SK-N-SH treated with all-trans-retinoic acid at 6 μM for 48 hours (cell line): Measurements from ENCODE around the gene TOE1.

ENCODE experiments used
- ATAC-seq: fragments of 200-7000 bp; cut with Tn5 transposase; 3 replicates; pipeline ENCODE4 v1.9.1; 2020; ENCODE audit warnings: mild to moderate bottlenecking, moderate library complexity
- ARNTL ChIP-seq: fragments of 450-650 bp; formaldehyde crosslinking; IDR thresholded peaks from 2 replicates; pipeline ENCODE4 v1.5.0; 2020; ENCODE audit warnings: low read depth, mild to moderate bottlenecking, moderate library complexity, borderline replicate concordance
- BACH2 ChIP-seq: fragments of 250-450 bp; sonication (Bioruptor Pico); IDR thresholded peaks from 2 replicates; pipeline ENCODE4 v1.9.0; 2021; ENCODE audit warnings: mild to moderate bottlenecking, borderline replicate concordance
- ESRRG ChIP-seq: fragments of 250-450 bp; sonication (Bioruptor Pico); IDR thresholded peaks from 2 replicates; pipeline ENCODE4 v1.6.1; 2021; ENCODE audit warnings: mild to moderate bottlenecking
- GLIS3 ChIP-seq: fragments of 250-450 bp; sonication (Bioruptor Pico); IDR thresholded peaks from 2 replicates; pipeline ENCODE4 v1.5.0; 2020; ENCODE audit warnings: mild to moderate bottlenecking, moderate library complexity
- ISL1 ChIP-seq: fragments of 250-450 bp; sonication (Bioruptor Pico); IDR thresholded peaks from 2 replicates; pipeline ENCODE4 v2.1.2; 2022; ENCODE audit warnings: mild to moderate bottlenecking, moderate library complexity
- OSR1 ChIP-seq: fragments of 250-450 bp; sonication (Bioruptor Pico); IDR thresholded peaks from 2 replicates; pipeline ENCODE4 v1.8.0; 2022; ENCODE audit warnings: moderate library complexity, mild to moderate bottlenecking, inconsistent platforms
- PPARA ChIP-seq: fragments of 250-450 bp; sonication (Bioruptor Pico); IDR thresholded peaks from 2 replicates; pipeline ENCODE4 v1.5.0; 2020; ENCODE audit warnings: mild to moderate bottlenecking, borderline replicate concordance
- SNAI2 ChIP-seq: fragments of 250-450 bp; sonication (Bioruptor Pico); IDR thresholded peaks from 2 replicates; pipeline ENCODE4 v1.5.0; 2020; ENCODE audit warnings: mild to moderate bottlenecking, moderate library complexity
- ZFP3 ChIP-seq: fragments of 250-450 bp; sonication (Bioruptor Pico); IDR thresholded peaks from 2 replicates; pipeline ENCODE4 v1.5.0; 2020; ENCODE audit warnings: mild to moderate bottlenecking, moderate library complexity
- ZFP30 ChIP-seq: fragments of 450-650 bp; formaldehyde crosslinking; IDR thresholded peaks from 2 replicates; pipeline ENCODE4 v1.5.0; 2022; ENCODE audit warnings: mild to moderate bottlenecking, moderate library complexity
- ZNF565 ChIP-seq: fragments of 450-650 bp; formaldehyde crosslinking; conservative IDR thresholded peaks from 2 replicates; pipeline ENCODE4 v1.5.0; 2020; ENCODE audit warnings: low read depth, mild to moderate bottlenecking, moderate library complexity
- ZNF70 ChIP-seq: fragments of 450-650 bp; formaldehyde crosslinking; IDR thresholded peaks from 2 replicates; pipeline ENCODE4 v1.5.0; 2020; ENCODE audit warnings: mild to moderate bottlenecking, moderate library complexity
- ZNF8 ChIP-seq: fragments of 450-650 bp; formaldehyde crosslinking; IDR thresholded peaks from 2 replicates; pipeline ENCODE4 v1.5.0; 2020; ENCODE audit warnings: mild to moderate bottlenecking, moderate library complexity
- TF ChIP-seq, protein P1 (sequence below): fragments of 250-450 bp; sonication (Bioruptor Pico); IDR thresholded peaks from 2 replicates; pipeline ENCODE4 v1.5.0; 2020; ENCODE audit warnings: mild to moderate bottlenecking, moderate library complexity
- TF ChIP-seq, protein P2 (sequence below): fragments of 250-450 bp; sonication (Bioruptor Pico); IDR thresholded peaks from 2 replicates; pipeline ENCODE4 v1.5.1; 2021; ENCODE audit warnings: mild to moderate bottlenecking, moderate library complexity
- TF ChIP-seq, protein P3 (sequence below): fragments of 250-450 bp; sonication (Bioruptor Pico); IDR thresholded peaks from 2 replicates; pipeline ENCODE4 v1.8.0; 2021; ENCODE audit warnings: low read depth, mild to moderate bottlenecking, moderate library complexity, borderline replicate concordance
- TF ChIP-seq, protein P4 (sequence below): fragments of 250-450 bp; sonication (Bioruptor Pico); IDR thresholded peaks from 2 replicates; pipeline ENCODE4 v1.5.1; 2020; ENCODE audit warnings: low read depth, mild to moderate bottlenecking, moderate library complexity
- TF ChIP-seq, protein P5 (sequence below): fragments of 250-450 bp; sonication (Bioruptor Pico); IDR thresholded peaks from 2 replicates; pipeline ENCODE4 v1.8.0; 2020; ENCODE audit warnings: mild to moderate bottlenecking, moderate library complexity, borderline replicate concordance

The TOE1 gene

DNA sequence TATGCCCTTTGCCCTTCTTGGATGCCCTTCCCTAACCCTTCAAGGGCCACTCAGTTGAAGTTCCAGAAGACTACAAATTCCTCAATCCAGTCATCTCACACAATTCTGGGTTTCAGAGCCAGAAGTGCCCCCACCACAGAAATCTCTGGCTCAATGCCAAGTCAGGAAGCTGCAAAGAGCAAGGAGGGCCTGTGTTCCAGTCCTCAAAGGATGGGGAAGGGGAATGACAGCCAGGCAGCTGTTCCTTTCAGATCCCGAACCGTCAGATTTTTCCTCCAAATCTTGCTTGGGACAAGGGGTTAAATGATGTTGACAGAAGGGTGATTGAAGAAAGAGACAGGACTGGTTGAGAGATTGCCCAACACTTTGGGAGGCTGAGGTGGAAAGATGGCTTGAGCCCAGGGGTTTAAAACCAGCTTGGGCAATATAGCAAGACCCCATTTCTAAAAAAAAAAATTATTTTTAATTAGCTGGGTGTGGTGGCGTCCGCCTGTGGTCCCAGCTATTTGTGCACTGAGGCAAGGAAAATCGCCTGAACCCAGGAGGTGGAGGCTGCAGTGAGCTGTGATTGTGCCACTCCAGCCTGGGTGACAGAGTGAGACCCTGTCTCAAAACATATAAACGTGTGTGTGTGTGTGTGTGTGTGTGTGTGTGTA, 14.0 kb upstream of the TOE1 start:
- TF ChIP-seq OSR1 (CRISPR knock-in tag) (no peak), ZNF565 (CRISPR knock-in tag) (no peak), GLIS3 (CRISPR knock-in tag) (no peak), PPARA (CRISPR knock-in tag) (no peak), SNAI2 (CRISPR knock-in tag) (no peak), ISL1 (CRISPR knock-in tag) (no peak), ZFP3 (CRISPR knock-in tag) (no peak), ZFP30 (CRISPR knock-in tag) (no peak), ZNF70 (CRISPR knock-in tag) (no peak), ARNTL (CRISPR knock-in tag) (no peak), ESRRG (CRISPR knock-in tag) (no peak)
- TF ChIP-seq, protein P1, sequence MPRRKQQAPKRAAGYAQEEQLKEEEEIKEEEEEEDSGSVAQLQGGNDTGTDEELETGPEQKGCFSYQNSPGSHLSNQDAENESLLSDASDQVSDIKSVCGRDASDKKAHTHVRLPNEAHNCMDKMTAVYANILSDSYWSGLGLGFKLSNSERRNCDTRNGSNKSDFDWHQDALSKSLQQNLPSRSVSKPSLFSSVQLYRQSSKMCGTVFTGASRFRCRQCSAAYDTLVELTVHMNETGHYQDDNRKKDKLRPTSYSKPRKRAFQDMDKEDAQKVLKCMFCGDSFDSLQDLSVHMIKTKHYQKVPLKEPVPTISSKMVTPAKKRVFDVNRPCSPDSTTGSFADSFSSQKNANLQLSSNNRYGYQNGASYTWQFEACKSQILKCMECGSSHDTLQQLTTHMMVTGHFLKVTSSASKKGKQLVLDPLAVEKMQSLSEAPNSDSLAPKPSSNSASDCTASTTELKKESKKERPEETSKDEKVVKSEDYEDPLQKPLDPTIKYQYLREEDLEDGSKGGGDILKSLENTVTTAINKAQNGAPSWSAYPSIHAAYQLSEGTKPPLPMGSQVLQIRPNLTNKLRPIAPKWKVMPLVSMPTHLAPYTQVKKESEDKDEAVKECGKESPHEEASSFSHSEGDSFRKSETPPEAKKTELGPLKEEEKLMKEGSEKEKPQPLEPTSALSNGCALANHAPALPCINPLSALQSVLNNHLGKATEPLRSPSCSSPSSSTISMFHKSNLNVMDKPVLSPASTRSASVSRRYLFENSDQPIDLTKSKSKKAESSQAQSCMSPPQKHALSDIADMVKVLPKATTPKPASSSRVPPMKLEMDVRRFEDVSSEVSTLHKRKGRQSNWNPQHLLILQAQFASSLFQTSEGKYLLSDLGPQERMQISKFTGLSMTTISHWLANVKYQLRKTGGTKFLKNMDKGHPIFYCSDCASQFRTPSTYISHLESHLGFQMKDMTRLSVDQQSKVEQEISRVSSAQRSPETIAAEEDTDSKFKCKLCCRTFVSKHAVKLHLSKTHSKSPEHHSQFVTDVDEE: no peak
- ATAC-seq: peak; percentile 7; the same call in 1 of the 3 replicates

DNA sequence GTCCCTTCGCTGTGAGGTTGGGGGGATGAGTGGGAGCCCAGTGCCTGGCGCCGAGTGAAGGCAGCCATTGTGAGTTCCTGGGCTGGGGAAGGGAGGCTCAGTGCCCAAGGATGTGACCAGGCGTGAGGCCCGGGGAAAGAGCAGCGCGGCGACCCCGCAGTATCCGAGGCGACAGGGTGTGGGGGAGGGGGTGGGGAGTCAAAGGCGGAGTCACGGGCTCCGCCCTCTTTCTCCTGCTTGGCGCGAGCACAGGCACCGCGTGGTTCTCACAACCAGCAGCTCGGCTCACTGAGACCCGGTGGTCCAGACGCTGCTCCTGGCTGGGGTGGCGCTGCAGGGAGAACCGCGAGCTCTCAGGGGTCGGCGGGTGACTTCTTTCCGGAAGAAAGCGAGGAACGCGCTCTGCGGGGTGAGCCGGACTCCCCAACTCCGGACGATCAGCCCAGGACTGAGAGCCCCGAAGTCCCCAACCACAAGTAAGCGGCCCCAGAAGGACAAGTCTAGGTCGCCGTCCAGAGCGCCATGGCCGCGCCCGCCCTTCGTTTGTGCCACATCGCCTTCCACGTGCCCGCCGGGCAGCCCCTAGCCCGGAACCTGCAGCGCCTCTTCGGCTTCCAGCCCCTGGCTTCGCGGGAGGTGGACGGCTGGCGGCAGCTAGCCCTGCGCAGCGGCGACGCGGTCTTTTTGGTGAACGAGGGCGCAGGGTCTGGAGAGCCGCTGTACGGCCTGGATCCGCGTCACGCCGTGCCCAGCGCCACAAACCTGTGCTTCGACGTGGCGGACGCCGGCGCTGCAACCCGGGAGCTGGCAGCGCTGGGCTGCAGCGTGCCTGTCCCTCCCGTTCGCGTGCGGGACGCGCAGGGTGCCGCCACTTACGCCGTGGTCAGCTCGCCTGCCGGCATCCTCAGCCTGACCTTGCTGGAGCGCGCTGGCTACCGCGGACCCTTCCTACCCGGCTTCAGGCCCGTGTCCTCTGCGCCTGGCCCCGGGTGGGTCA, 13.0 kb upstream of the TOE1 start, which contains the start of gene HPDL:
HPDL (plus strand) TSS at position 269 of the 997 bp plus-strand sequence; CDS start at position 523, 254 bp downstream.
- TF ChIP-seq ESRRG (CRISPR knock-in tag): no peak
- TF ChIP-seq ZNF8 (CRISPR knock-in tag): no peak
- no peak for TF ChIP-seq ZNF565 (CRISPR knock-in tag)
- TF ChIP-seq OSR1 (CRISPR knock-in tag): no peak
- TF ChIP-seq BACH2 (CRISPR knock-in tag): no peak
- no peak for TF ChIP-seq SNAI2 (CRISPR knock-in tag)
- TF ChIP-seq ZFP30 (CRISPR knock-in tag): no peak
- no peak for TF ChIP-seq ISL1 (CRISPR knock-in tag)
- no peak for TF ChIP-seq GLIS3 (CRISPR knock-in tag)
- TF ChIP-seq, protein P2, sequence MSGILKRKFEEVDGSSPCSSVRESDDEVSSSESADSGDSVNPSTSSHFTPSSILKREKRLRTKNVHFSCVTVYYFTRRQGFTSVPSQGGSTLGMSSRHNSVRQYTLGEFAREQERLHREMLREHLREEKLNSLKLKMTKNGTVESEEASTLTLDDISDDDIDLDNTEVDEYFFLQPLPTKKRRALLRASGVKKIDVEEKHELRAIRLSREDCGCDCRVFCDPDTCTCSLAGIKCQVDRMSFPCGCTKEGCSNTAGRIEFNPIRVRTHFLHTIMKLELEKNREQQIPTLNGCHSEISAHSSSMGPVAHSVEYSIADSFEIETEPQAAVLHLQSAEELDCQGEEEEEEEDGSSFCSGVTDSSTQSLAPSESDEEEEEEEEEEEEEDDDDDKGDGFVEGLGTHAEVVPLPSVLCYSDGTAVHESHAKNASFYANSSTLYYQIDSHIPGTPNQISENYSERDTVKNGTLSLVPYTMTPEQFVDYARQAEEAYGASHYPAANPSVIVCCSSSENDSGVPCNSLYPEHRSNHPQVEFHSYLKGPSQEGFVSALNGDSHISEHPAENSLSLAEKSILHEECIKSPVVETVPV (CRISPR knock-in tag): no peak
- TF ChIP-seq, protein P3, sequence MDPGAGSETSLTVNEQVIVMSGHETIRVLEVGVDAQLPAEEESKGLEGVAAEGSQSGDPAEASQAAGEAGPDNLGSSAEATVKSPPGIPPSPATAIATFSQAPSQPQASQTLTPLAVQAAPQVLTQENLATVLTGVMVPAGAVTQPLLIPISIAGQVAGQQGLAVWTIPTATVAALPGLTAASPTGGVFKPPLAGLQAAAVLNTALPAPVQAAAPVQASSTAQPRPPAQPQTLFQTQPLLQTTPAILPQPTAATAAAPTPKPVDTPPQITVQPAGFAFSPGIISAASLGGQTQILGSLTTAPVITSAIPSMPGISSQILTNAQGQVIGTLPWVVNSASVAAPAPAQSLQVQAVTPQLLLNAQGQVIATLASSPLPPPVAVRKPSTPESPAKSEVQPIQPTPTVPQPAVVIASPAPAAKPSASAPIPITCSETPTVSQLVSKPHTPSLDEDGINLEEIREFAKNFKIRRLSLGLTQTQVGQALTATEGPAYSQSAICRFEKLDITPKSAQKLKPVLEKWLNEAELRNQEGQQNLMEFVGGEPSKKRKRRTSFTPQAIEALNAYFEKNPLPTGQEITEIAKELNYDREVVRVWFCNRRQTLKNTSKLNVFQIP (CRISPR knock-in tag): no peak
- TF ChIP-seq, protein P4, sequence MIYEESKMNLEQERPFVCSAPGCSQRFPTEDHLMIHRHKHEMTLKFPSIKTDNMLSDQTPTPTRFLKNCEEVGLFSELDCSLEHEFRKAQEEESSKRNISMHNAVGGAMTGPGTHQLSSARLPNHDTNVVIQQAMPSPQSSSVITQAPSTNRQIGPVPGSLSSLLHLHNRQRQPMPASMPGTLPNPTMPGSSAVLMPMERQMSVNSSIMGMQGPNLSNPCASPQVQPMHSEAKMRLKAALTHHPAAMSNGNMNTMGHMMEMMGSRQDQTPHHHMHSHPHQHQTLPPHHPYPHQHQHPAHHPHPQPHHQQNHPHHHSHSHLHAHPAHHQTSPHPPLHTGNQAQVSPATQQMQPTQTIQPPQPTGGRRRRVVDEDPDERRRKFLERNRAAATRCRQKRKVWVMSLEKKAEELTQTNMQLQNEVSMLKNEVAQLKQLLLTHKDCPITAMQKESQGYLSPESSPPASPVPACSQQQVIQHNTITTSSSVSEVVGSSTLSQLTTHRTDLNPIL (CRISPR knock-in tag): no peak
- TF ChIP-seq, protein P5, sequence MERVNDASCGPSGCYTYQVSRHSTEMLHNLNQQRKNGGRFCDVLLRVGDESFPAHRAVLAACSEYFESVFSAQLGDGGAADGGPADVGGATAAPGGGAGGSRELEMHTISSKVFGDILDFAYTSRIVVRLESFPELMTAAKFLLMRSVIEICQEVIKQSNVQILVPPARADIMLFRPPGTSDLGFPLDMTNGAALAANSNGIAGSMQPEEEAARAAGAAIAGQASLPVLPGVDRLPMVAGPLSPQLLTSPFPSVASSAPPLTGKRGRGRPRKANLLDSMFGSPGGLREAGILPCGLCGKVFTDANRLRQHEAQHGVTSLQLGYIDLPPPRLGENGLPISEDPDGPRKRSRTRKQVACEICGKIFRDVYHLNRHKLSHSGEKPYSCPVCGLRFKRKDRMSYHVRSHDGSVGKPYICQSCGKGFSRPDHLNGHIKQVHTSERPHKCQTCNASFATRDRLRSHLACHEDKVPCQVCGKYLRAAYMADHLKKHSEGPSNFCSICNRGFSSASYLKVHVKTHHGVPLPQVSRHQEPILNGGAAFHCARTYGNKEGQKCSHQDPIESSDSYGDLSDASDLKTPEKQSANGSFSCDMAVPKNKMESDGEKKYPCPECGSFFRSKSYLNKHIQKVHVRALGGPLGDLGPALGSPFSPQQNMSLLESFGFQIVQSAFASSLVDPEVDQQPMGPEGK (CRISPR knock-in tag): no peak
- peak; percentile 72 for ATAC-seq
